Neutrophil (primary cell): ENCODE measurements around the gene TMPRSS9.
A peak's percentile ranks its signal among the peaks of the same experiment; 100 is the strongest.
"Not testable (repeated sequence)": the region's sequence is repeated elsewhere in the genome, so short reads cannot be mapped to it uniquely, and the experiment has no call there.

Source experiments
- H3K27ac ChIP-seq: fragments of 200-600 bp; sonication (generic); 2 replicates; pipeline ENCODE4 v1.5.1; 2016; ENCODE audit warnings: mild to moderate bottlenecking, moderate library complexity
- H3K27me3 ChIP-seq: fragments of 200-600 bp; sonication (generic); 2 replicates; pipeline ENCODE4 v1.6.0; 2016; ENCODE audit warnings: mild to moderate bottlenecking
- H3K36me3 ChIP-seq: fragments of 200-600 bp; sonication (generic); 2 replicates; pipeline ENCODE4 v1.5.1; 2017
- H3K4me1 ChIP-seq, 2 experiments: fragments of 200-600 bp in 1 of 2; sonication (generic) in 1 of 2; 1 replicate in 1 of 2; 2 replicates in 1 of 2; pipeline versions ENCODE4 v1.5.1 to v1.6.1; 2013 to 2016; ENCODE audit warnings: low read depth in 1 of 2, low read length in 1 of 2, mild to moderate bottlenecking in 1 of 2, moderate library complexity in 1 of 2; ENCODE audit not compliant: control insufficient read depth in 1 of 2, insufficient read depth in 1 of 2
- H3K4me3 ChIP-seq, 2 experiments: fragments of 200-600 bp in 1 of 2; sonication (generic) in 1 of 2; 1 replicate in 1 of 2; 2 replicates in 1 of 2; pipeline ENCODE4 v1.5.1; 2013 to 2016; ENCODE audit warnings: low read depth in 1 of 2, low read length in 1 of 2, mild to moderate bottlenecking in 1 of 2, moderate library complexity in 1 of 2
- H3K9me3 ChIP-seq: fragments of 200-600 bp; sonication (generic); 2 replicates; pipeline ENCODE4 v1.5.1; 2016
- CTCF ChIP-seq: fragments of 200-600 bp; sonication (generic); IDR thresholded peaks from 2 replicates; pipeline ENCODE4 v1.5.1; 2016; ENCODE audit warnings: antibody characterized with exemption

The TMPRSS9 gene

GRCh38 chr19:2394054-2394441 is 34.0 kb downstream of the TMPRSS9 start:
- TF ChIP-seq CTCF, result no peak
- Histone ChIP-seq H3K9me3 (no peaks in the 10 kb centered on the region), H3K36me3 (no peaks in the 10 kb centered on the region), H3K27ac (peak overlapping the region; percentile 76), H3K27me3 (no peaks in the 10 kb centered on the region), H3K4me3 (peak overlapping the region; percentile 56 to 64), H3K4me1 (peaks cover 19 to 26% of the 10 kb centered on the region in 2 experiments)

GRCh38 chr19:2394442-2395292 is 34.6 kb downstream of the TMPRSS9 start:
- Histone ChIP-seq H3K9me3 (no peaks in the 10 kb centered on the region), H3K36me3 (no peaks in the 10 kb centered on the region), H3K4me1 (peaks cover 19 to 26% of the 10 kb centered on the region in 2 experiments), H3K27me3 (no peaks in the 10 kb centered on the region), H3K4me3 (peak overlapping the region; percentile 56 to 64), H3K27ac (peak overlapping the region; percentile 76)
- TF ChIP-seq CTCF, result no peak

- H3K4me3 ChIP-seq, H3K27me3 ChIP-seq, H3K27ac ChIP-seq, H3K9me3 ChIP-seq, H3K36me3 ChIP-seq: not testable (repeated sequence)
- H3K4me1 ChIP-seq, result peaks cover 19 to 26% of the 10 kb centered on the region in 2 experiments
These were observed 35.3 kb downstream of the TMPRSS9 start for GRCh38 chr19:2395293-2395829.

GRCh38 chr19:2397173-2397572 is 37.1 kb downstream of the TMPRSS9 start:
- H3K27ac ChIP-seq, H3K36me3 ChIP-seq, H3K27me3 ChIP-seq, H3K4me3 ChIP-seq, H3K9me3 ChIP-seq: not testable (repeated sequence)
- H3K4me1 ChIP-seq, result peaks cover 19 to 22% of the 10 kb centered on the region in 2 experiments

- Histone ChIP-seq H3K9me3 (no peaks in the 10 kb centered on the region), H3K27me3 (no peaks in the 10 kb centered on the region), H3K36me3 (no peaks in the 10 kb centered on the region), H3K27ac (no peak overlapping the region), H3K4me1 (peaks cover 14 to 18% of the 10 kb centered on the region in 2 experiments), H3K4me3 (no peak overlapping the region)
- TF ChIP-seq CTCF, result no peak
These were observed 38.8 kb downstream of the TMPRSS9 start for GRCh38 chr19:2398735-2399305.

GRCh38 chr19:2399582-2399981 is 39.5 kb downstream of the TMPRSS9 start:
- Histone ChIP-seq H3K9me3 (no peaks in the 10 kb centered on the region), H3K27me3 (no peaks in the 10 kb centered on the region), H3K27ac (no peak overlapping the region), H3K4me3 (no peak overlapping the region), H3K4me1 (peaks cover 6 to 10% of the 10 kb centered on the region in 2 experiments), H3K36me3 (no peaks in the 10 kb centered on the region)
- TF ChIP-seq CTCF, result no peak
